Measurements from ENCODE around the gene MYBBP1A. TPM values are rescaled to one million over a fixed set of nuclear protein-coding genes. Genes with fewer than 3 reads are reported as not detected.
A peak's percentile ranks its signal among the peaks of the same experiment; 100 is the strongest.

The MYBBP1A gene
- polyA plus RNA-seq, 2 of the 4 experiments (the other 2 are of a cell fraction) = 42.9 to 95.1 TPM

DNA sequence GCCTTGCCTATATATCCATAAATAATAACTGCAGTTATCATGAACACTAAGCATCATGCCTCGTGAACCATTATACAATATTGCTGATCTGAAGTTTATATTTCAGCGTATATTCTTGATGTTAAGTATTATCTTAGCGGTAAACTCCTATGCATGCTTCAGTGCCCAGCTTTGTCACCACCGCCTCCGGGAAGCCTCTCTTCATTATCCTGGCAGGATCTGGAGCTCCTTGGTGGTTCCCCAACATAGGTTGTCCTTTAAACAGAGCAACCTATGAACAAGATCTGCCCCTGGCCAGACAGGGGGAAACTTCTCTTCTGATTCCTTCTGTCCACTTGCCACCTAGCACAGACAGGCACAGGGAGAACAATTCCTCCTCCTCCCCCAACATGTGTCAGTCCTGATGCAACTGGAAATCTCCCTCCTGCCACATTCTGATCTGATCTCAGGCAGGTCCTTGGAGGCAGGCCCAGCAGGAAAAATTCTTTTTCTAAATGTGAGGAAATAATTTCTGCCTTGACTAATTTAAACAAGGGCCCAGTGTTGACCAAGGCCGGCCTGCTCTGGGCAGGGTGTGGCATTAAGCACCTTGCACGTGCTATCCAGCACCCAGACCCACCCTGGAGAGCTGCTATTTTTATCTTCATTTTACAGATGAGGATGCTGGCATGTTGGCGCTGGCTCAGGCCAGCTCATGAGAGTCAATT is 34.1 kb downstream of the MYBBP1A start:
- Histone ChIP-seq H3K4me3 (no peak overlapping the region), H3K4me1 (peaks cover 15% of the 10 kb centered on the region; the same call in 2 of the 3 replicates), H3K27ac (peak overlapping the region in 1 of 2 experiments; percentile 11; a peak in 2 of 6 replicates), H3K9me3 (no peaks in the 10 kb centered on the region), H3K4me2 (0 out of 3 replicates have a peak overlapping the region, but pooled peaks have one; percentile 11)
- ATAC-seq (peak in 1 of 2 experiments; percentile 11; a peak in 2 of 6 replicates), DNase-seq (ENCODE audit: low read depth in 1 of 2, low spot score in 1 of 2) (peak in 1 of 2 experiments; percentile 52), FAIRE-seq (no peak)
- ChIA-PET CTCF (interaction anchor here (0.6 to 2.5 kb wide), 9 partner anchors 10 to 607 kb away, joined by 3 to 11 read pairs (median 4); no protein-coding TSS in a partner anchor), POLR2A (interaction anchor here (0.6 kb wide), 1 partner anchor 49 kb away, joined by 3 read pairs; no protein-coding TSS in a partner anchor)
- TF ChIP-seq FOXS1 (CRISPR knock-in tag; IDR thresholded peaks at IDR 0.05) (no peak), ZFP36 (IDR thresholded peaks at IDR 0.05; ENCODE audit: borderline replicate concordance, partially characterized antibody) (peak; percentile 70)
- 72% methylated on average over 8 of the region's 8 CpGs for WGBS (ENCODE audit: missing lambda C conversion rate)

DNA sequence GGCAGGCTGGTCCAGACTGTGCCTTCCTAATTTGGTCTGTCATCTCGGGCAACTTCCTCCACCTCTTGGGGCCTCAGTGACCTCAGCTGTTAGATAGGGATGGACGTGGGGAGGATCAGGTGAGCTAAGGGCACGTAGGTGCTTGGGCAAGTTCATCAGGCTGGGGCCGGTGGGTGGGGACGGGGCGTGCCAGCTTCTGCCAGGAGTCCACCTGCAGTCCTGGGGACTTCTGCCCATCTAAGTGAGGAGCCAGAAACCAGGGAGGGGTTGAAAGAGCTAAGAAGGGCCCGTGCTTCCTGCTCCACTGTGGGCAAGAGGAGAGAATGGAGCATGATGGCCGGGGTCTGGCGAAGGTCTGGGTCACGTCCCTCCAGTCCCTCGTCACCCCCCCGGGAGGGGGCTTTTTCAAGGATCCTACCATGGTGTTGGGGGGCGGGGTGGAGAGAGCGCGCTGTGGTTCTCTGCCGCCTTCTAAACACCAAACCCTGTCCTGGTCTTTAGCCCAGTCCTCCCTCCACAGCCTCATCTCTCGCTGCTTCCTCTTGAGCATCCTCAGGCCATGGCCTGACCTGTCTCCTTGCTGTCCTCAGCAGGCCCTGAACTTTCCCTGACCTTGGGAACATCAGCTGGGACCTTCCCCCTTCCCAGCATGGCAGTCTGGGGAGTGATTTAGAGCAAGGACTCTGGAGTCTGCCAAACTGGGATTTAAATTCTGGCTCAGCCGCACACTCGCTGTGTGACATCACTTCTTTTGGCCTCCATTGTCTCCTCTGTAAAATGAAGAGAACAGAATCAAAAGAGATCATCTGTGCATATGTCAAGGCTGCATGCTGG is 34.9 kb downstream of the MYBBP1A start:
- DNase-seq (ENCODE audit: low read depth in 1 of 2, low spot score in 1 of 2) (no peak), FAIRE-seq (no peak), ATAC-seq (peak in 1 of 2 experiments; percentile 16; a peak in 2 of 6 replicates)
- ChIA-PET POLR2A (no interaction called here), CTCF (interaction anchor here (0.6 to 2.5 kb wide), 10 partner anchors 9 to 107 kb away, joined by 3 to 11 read pairs (median 4); no protein-coding TSS in a partner anchor)
- Histone ChIP-seq H3K4me1 (peaks cover 15% of the 10 kb centered on the region; the same call in 2 of the 3 replicates), H3K4me3 (no peak overlapping the region), H3K27ac (no peak overlapping the region; a peak in 1 of 6 replicates), H3K9me3 (no peaks in the 10 kb centered on the region), H3K4me2 (no peak overlapping the region)
- WGBS (ENCODE audit: missing lambda C conversion rate) = 78% methylated on average over 19 of the region's 19 CpGs
- TF ChIP-seq EHMT2 (IDR thresholded peaks at IDR 0.05; ENCODE audit: low read depth) = no peak
- no peak for TF ChIP-seq CEBPB (IDR thresholded peaks at IDR 0.05)
- TF ChIP-seq NR3C1 (IDR thresholded peaks at IDR 0.05) = no peak
- no peak for TF ChIP-seq HDAC2 (IDR thresholded peaks at IDR 0.05)
- TF ChIP-seq, protein P1, sequence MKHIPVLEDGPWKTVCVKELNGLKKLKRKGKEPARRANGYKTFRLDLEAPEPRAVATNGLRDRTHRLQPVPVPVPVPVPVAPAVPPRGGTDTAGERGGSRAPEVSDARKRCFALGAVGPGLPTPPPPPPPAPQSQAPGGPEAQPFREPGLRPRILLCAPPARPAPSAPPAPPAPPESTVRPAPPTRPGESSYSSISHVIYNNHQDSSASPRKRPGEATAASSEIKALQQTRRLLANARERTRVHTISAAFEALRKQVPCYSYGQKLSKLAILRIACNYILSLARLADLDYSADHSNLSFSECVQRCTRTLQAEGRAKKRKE (CRISPR knock-in tag; IDR thresholded peaks at IDR 0.05; ENCODE audit: low read depth) = no peak
- no peak for TF ChIP-seq HOXA7 (CRISPR knock-in tag; IDR thresholded peaks at IDR 0.05)
- no peak for TF ChIP-seq MYC (IDR thresholded peaks at IDR 0.05; ENCODE audit: borderline replicate concordance, low read length)
- TF ChIP-seq FOSL2 (IDR thresholded peaks at IDR 0.05) = no peak
- TF ChIP-seq FOSL2 (CRISPR knock-in tag; IDR thresholded peaks at IDR 0.05) = no peak

DNA sequence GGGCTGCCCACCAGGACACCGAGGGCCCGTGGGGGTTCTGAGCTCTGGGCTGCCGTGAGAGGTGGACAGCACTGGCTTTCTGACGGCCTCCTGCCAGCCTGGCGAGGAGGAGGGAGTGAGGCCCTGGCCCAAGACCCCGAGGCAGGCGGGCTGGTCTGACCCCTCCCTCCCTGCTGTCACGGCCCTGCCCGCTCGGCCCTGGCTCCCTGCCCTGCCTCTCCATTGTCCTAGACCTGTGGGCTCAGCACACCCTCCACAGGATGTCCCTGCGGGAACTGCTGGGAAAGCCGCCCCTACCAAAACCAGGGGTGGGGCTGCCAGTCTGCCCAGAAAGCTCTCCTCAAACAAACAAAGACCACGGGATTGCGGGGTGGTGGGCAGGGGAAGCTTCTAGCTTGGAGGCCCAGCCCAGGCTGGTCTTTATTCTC is 35.8 kb downstream of the MYBBP1A start:
- FAIRE-seq (no peak), DNase-seq (ENCODE audit: low read depth in 1 of 2, low spot score in 1 of 2) (no peak), ATAC-seq (no peak)
- WGBS (ENCODE audit: missing lambda C conversion rate) = 80% methylated on average over 4 of the region's 14 CpGs
- H3K4me2 ChIP-seq = no peak overlapping the region
- TF ChIP-seq ZNF302 (CRISPR knock-in tag; IDR thresholded peaks at IDR 0.05) = no peak
- H3K4me3 ChIP-seq = no peak overlapping the region
- peaks cover 15% of the 10 kb centered on the region; the same call in 2 of the 3 replicates for H3K4me1 ChIP-seq
- ChIA-PET POLR2A (no interaction called here), CTCF (interaction anchor here (1.2 to 2.5 kb wide), 5 partner anchors 8 to 99 kb away, joined by 3 to 11 read pairs (median 3); no protein-coding TSS in a partner anchor)
- H3K9me3 ChIP-seq = no peaks in the 10 kb centered on the region
- H3K27ac ChIP-seq = no peak overlapping the region

DNA sequence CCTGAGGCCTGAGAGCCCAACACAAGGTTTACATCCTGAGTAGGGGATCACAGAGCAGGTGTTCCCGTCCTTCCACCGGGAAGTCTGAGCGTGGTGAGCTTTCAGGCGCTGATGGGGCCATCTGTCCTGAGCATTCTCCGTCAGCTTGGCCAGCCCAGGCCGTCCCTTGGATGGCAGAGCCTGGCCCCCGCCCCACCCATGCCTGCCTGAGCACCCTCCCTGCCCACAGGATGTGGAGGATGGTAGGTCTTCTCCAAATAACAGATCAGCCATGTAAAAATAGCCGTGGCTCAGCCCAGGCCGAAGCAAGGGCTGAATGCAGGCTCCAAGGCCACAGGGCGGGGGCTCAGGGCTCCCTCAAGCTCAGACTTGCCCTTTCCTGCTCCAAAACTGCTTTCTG is 36.3 kb downstream of the MYBBP1A start:
- Histone ChIP-seq H3K9me3 (no peaks in the 10 kb centered on the region), H3K4me1 (peaks cover 15% of the 10 kb centered on the region; the same call in 2 of the 3 replicates), H3K4me3 (no peak overlapping the region), H3K4me2 (no peak overlapping the region), H3K27ac (no peak overlapping the region)
- POLR2A ChIA-PET = no interaction called here
- CTCF ChIA-PET = interaction anchor here (1.2 to 2.0 kb wide), 5 partner anchors 14 to 106 kb away, joined by 3 to 5 read pairs (median 3); no protein-coding TSS in a partner anchor
- ATAC-seq = no peak
- WGBS (ENCODE audit: missing lambda C conversion rate) = 78% methylated on average over 7 of the region's 10 CpGs
- DNase-seq (ENCODE audit: low read depth in 1 of 2, low spot score in 1 of 2) = no peak
- FAIRE-seq = no peak
- TF ChIP-seq BHLHE40 (IDR thresholded peaks at IDR 0.05; ENCODE audit: low read depth, low read length) = no peak
- TF ChIP-seq ZC3H11A (IDR thresholded peaks at IDR 0.05) = no peak
- TF ChIP-seq GATA3 (IDR thresholded peaks at IDR 0.05; ENCODE audit: borderline replicate concordance) = no peak
- TF ChIP-seq KDM1A (IDR thresholded peaks at IDR 0.05; ENCODE audit: low read depth) = no peak
- TF ChIP-seq HOXB13 (CRISPR knock-in tag; IDR thresholded peaks at IDR 0.05; ENCODE audit: low read depth) = no peak
- TF ChIP-seq ESRRA (IDR thresholded peaks at IDR 0.05; ENCODE audit: borderline replicate concordance, low read length) = no peak
- TF ChIP-seq, protein P2, sequence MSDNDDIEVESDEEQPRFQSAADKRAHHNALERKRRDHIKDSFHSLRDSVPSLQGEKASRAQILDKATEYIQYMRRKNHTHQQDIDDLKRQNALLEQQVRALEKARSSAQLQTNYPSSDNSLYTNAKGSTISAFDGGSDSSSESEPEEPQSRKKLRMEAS (IDR thresholded peaks at IDR 0.05) = no peak
- no peak for TF ChIP-seq CEBPB (IDR thresholded peaks at IDR 0.05)
- TF ChIP-seq, protein P3, sequence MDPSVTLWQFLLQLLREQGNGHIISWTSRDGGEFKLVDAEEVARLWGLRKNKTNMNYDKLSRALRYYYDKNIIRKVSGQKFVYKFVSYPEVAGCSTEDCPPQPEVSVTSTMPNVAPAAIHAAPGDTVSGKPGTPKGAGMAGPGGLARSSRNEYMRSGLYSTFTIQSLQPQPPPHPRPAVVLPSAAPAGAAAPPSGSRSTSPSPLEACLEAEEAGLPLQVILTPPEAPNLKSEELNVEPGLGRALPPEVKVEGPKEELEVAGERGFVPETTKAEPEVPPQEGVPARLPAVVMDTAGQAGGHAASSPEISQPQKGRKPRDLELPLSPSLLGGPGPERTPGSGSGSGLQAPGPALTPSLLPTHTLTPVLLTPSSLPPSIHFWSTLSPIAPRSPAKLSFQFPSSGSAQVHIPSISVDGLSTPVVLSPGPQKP (IDR thresholded peaks at IDR 0.05; ENCODE audit: low read depth, low read length) = no peak
- TF ChIP-seq, protein P4, sequence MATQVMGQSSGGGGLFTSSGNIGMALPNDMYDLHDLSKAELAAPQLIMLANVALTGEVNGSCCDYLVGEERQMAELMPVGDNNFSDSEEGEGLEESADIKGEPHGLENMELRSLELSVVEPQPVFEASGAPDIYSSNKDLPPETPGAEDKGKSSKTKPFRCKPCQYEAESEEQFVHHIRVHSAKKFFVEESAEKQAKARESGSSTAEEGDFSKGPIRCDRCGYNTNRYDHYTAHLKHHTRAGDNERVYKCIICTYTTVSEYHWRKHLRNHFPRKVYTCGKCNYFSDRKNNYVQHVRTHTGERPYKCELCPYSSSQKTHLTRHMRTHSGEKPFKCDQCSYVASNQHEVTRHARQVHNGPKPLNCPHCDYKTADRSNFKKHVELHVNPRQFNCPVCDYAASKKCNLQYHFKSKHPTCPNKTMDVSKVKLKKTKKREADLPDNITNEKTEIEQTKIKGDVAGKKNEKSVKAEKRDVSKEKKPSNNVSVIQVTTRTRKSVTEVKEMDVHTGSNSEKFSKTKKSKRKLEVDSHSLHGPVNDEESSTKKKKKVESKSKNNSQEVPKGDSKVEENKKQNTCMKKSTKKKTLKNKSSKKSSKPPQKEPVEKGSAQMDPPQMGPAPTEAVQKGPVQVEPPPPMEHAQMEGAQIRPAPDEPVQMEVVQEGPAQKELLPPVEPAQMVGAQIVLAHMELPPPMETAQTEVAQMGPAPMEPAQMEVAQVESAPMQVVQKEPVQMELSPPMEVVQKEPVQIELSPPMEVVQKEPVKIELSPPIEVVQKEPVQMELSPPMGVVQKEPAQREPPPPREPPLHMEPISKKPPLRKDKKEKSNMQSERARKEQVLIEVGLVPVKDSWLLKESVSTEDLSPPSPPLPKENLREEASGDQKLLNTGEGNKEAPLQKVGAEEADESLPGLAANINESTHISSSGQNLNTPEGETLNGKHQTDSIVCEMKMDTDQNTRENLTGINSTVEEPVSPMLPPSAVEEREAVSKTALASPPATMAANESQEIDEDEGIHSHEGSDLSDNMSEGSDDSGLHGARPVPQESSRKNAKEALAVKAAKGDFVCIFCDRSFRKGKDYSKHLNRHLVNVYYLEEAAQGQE (IDR thresholded peaks at IDR 0.05) = no peak
- TF ChIP-seq MAZ (IDR thresholded peaks at IDR 0.05; ENCODE audit: borderline replicate concordance, low read depth, low read length) = no peak
